ENCODE data around the gene LMBR1L. TPM values are rescaled to one million over a fixed set of nuclear protein-coding genes. Genes with fewer than 3 reads are reported as not detected.

LMBR1L gene
- total and polyA plus RNA-seq, 2 of the 13 experiments (the other 11 are each of a cell fraction or from before 2014, with no cell fraction given) = 12.2 to 65.9 TPM

- TF ChIP-seq, protein P1, sequence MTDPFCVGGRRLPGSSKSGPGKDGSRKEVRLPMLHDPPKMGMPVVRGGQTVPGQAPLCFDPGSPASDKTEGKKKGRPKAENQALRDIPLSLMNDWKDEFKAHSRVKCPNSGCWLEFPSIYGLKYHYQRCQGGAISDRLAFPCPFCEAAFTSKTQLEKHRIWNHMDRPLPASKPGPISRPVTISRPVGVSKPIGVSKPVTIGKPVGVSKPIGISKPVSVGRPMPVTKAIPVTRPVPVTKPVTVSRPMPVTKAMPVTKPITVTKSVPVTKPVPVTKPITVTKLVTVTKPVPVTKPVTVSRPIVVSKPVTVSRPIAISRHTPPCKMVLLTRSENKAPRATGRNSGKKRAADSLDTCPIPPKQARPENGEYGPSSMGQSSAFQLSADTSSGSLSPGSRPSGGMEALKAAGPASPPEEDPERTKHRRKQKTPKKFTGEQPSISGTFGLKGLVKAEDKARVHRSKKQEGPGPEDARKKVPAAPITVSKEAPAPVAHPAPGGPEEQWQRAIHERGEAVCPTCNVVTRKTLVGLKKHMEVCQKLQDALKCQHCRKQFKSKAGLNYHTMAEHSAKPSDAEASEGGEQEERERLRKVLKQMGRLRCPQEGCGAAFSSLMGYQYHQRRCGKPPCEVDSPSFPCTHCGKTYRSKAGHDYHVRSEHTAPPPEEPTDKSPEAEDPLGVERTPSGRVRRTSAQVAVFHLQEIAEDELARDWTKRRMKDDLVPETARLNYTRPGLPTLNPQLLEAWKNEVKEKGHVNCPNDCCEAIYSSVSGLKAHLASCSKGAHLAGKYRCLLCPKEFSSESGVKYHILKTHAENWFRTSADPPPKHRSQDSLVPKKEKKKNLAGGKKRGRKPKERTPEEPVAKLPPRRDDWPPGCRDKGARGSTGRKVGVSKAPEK (CRISPR knock-in tag; IDR thresholded peaks at IDR 0.05; ENCODE audit: borderline replicate concordance) = no peak
- TF ChIP-seq SNRNP70 (IDR thresholded peaks at IDR 0.05; ENCODE audit: low read depth, low read length) (no peak), RARA (CRISPR knock-in tag; IDR thresholded peaks at IDR 0.05) (no peak), PAX8 (CRISPR knock-in tag; IDR thresholded peaks at IDR 0.05; ENCODE audit: borderline replicate concordance) (no peak), ASH2L (IDR thresholded peaks at IDR 0.05; ENCODE audit: insufficient read length, low read depth, low read length) (no peak), ATF1 (CRISPR knock-in tag; IDR thresholded peaks at IDR 0.05) (no peak), ZFP91 (CRISPR knock-in tag; IDR thresholded peaks at IDR 0.05; ENCODE audit: borderline replicate concordance) (peak; percentile 22; the same call in 1 of the 2 replicates), SIN3A (IDR thresholded peaks at IDR 0.05; ENCODE audit: borderline replicate concordance, low read depth, low read length) (no peak), MAX (IDR thresholded peaks at IDR 0.05) (no peak), SNAPC4 (CRISPR knock-in tag; IDR thresholded peaks at IDR 0.05) (no peak), HOXA5 (CRISPR knock-in tag; IDR thresholded peaks at IDR 0.05) (no peak), GPN1 (CRISPR knock-in tag; IDR thresholded peaks at IDR 0.05; ENCODE audit: borderline replicate concordance) (no peak)
- TF ChIP-seq, protein P2, sequence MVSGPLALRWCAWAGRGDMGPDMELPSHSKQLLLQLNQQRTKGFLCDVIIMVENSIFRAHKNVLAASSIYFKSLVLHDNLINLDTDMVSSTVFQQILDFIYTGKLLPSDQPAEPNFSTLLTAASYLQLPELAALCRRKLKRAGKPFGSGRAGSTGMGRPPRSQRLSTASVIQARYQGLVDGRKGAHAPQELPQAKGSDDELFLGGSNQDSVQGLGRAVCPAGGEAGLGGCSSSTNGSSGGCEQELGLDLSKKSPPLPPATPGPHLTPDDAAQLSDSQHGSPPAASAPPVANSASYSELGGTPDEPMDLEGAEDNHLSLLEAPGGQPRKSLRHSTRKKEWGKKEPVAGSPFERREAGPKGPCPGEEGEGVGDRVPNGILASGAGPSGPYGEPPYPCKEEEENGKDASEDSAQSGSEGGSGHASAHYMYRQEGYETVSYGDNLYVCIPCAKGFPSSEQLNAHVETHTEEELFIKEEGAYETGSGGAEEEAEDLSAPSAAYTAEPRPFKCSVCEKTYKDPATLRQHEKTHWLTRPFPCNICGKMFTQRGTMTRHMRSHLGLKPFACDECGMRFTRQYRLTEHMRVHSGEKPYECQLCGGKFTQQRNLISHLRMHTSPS (CRISPR knock-in tag; IDR thresholded peaks at IDR 0.05; ENCODE audit: low read depth) = no peak
- TF ChIP-seq, protein P3, sequence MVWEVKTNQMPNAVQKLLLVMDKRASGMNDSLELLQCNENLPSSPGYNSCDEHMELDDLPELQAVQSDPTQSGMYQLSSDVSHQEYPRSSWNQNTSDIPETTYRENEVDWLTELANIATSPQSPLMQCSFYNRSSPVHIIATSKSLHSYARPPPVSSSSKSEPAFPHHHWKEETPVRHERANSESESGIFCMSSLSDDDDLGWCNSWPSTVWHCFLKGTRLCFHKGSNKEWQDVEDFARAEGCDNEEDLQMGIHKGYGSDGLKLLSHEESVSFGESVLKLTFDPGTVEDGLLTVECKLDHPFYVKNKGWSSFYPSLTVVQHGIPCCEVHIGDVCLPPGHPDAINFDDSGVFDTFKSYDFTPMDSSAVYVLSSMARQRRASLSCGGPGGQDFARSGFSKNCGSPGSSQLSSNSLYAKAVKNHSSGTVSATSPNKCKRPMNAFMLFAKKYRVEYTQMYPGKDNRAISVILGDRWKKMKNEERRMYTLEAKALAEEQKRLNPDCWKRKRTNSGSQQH (CRISPR knock-in tag; IDR thresholded peaks at IDR 0.05; ENCODE audit: low read depth) = no peak
These were observed 22.3 kb downstream of the LMBR1L start (continued) for GRCh38 chr12:49088150-49088931.
